Heart left ventricle (tissue), 13 donors: Measurements from ENCODE around the gene VSTM2L.

Source experiments
- CTCF ChIP-seq, 12 donors: fragments of 200-600 bp; sonication (generic) in 4 of 12; IDR thresholded peaks; one replicate each; pipeline versions ENCODE4 v1.5.0 to v1.8.0; 2018 to 2022; ENCODE audit warnings: antibody characterized with exemption in 12 of 12, mild to moderate bottlenecking in 5 of 12
- POLR2A ChIP-seq, 2 donors: fragments of 450-650 bp; IDR thresholded peaks; one replicate each; pipeline ENCODE4 v1.6.1; 2017; ENCODE audit warnings: antibody characterized with exemption in 2 of 2, mild to moderate bottlenecking in 2 of 2, moderate library complexity in 2 of 2
- donor health status: ischemic (EF 13 %, LVEDD 7.1; RV severe dilation, severe dysfunction).
- donor health status: DM: no; HTN: yes; CAD: no.
- donor health status: DM: no; HTN: no; CAD: no.
- donor health status: ischemic (EF 25% LVEDD 6.9; RV normal size, moderate dysfunction).
- donor health status: ischemic (EF 25% LVEDD 5.7; RV mildly dilated, moderate dysfunction).
- donor health status: ischemic (EF 35%, LVEDD 5.7; RV mildly dilated, moderate dysfunction).
- donor health status: nonischemic (EF 11% LVEDD 7.7; RV severe dilation, severe dysfunction).
- donor health status: DM: yes; HTN: yes; CAD: no.
- donor health status: PGD.
- donor health status: ischemic (EF 29% LVEDD 5.4; RV normal size, mild dysfunction).
- donor health status: nonischemic (EF 23%, LVEDD 6.1; RV moderate dilation, normal function).

- TF ChIP-seq CTCF (IDR thresholded peaks at IDR 0.05) (no peak), POLR2A (IDR thresholded peaks at IDR 0.05) (no peak)
Observed at GRCh38 chr20:37943501-37944455, 40.9 kb downstream of the VSTM2L start.
